ENCODE measurements around the gene SATB1. TPM values are rescaled to one million over a fixed set of nuclear protein-coding genes. Genes with fewer than 3 reads are reported as not detected.

The SATB1 gene
- polyA plus RNA-seq, 4 donors = 38.8 to 44.7 (median 42.2) TPM

- no peak for DNase-seq (ENCODE audit: low read depth in 4 of 4, low spot score in 2 of 4)
Observed at GRCh38 chr3:18432752-18433151, 7.6 kb upstream of the SATB1 start.

- no peak for DNase-seq (ENCODE audit: low read depth in 4 of 4, low spot score in 2 of 4)
Observed at GRCh38 chr3:18431266-18431665, 6.1 kb upstream of the SATB1 start.

GRCh38 chr3:18428991-18429745, 4.0 kb upstream of the SATB1 start:
- DNase-seq (ENCODE audit: low read depth in 4 of 4, low spot score in 2 of 4) = no peak

- DNase-seq (ENCODE audit: low read depth in 4 of 4, low spot score in 2 of 4) = no peak
Observed at GRCh38 chr3:18428036-18428435, 2.9 kb upstream of the SATB1 start.

- no peak for DNase-seq (ENCODE audit: low read depth in 4 of 4, low spot score in 2 of 4)
Observed at GRCh38 chr3:18426597-18427193, 1.6 kb upstream of the SATB1 start.

GRCh38 chr3:18425641-18426257, 610 bp upstream of the SATB1 start:
- DNase-seq (ENCODE audit: low read depth in 4 of 4, low spot score in 2 of 4) = no peak

GRCh38 chr3:18424213-18424728, 868 bp downstream of the SATB1 start:
- no peak for DNase-seq (ENCODE audit: low read depth in 4 of 4, low spot score in 2 of 4)

GRCh38 chr3:18423401-18424212, 1.5 kb downstream of the SATB1 start:
- DNase-seq (ENCODE audit: low read depth in 4 of 4, low spot score in 2 of 4) = no peak

- no peak for DNase-seq (ENCODE audit: low read depth in 4 of 4, low spot score in 2 of 4)
Observed at GRCh38 chr3:18422972-18423371, 2.2 kb downstream of the SATB1 start.

GRCh38 chr3:18420555-18420954, 4.6 kb downstream of the SATB1 start:
- no peak for DNase-seq (ENCODE audit: low read depth in 4 of 4, low spot score in 2 of 4)

- no peak for DNase-seq (ENCODE audit: low read depth in 4 of 4, low spot score in 2 of 4)
Observed at GRCh38 chr3:18419232-18419631, 5.9 kb downstream of the SATB1 start.

- no peak for DNase-seq (ENCODE audit: low read depth in 4 of 4, low spot score in 2 of 4)
Observed at GRCh38 chr3:18417904-18418572, 7.1 kb downstream of the SATB1 start.

- DNase-seq (ENCODE audit: low read depth in 4 of 4, low spot score in 2 of 4) = no peak
Observed at GRCh38 chr3:18416332-18416731, 8.8 kb downstream of the SATB1 start.

GRCh38 chr3:18415839-18416238, 9.3 kb downstream of the SATB1 start:
- no peak for DNase-seq (ENCODE audit: low read depth in 4 of 4, low spot score in 2 of 4)

GRCh38 chr3:18415167-18415566, 10.0 kb downstream of the SATB1 start:
- no peak for DNase-seq (ENCODE audit: low read depth in 4 of 4, low spot score in 2 of 4)

- no peak for DNase-seq (ENCODE audit: low read depth in 4 of 4, low spot score in 2 of 4)
Observed at GRCh38 chr3:18412684-18413083, 12.5 kb downstream of the SATB1 start.

GRCh38 chr3:18411541-18411940, 13.6 kb downstream of the SATB1 start:
- DNase-seq (ENCODE audit: low read depth in 4 of 4, low spot score in 2 of 4) = no peak

GRCh38 chr3:18410205-18410604, 14.9 kb downstream of the SATB1 start:
- no peak for DNase-seq (ENCODE audit: low read depth in 4 of 4, low spot score in 2 of 4)

GRCh38 chr3:18409266-18409665, 15.9 kb downstream of the SATB1 start:
- DNase-seq (ENCODE audit: low read depth in 4 of 4, low spot score in 2 of 4) = no peak

GRCh38 chr3:18405141-18405540, 20.0 kb downstream of the SATB1 start:
- no peak for DNase-seq (ENCODE audit: low read depth in 4 of 4, low spot score in 2 of 4)

All from left renal cortex interstitium (tissue), 4 donors.